SK-N-SH treated with all-trans-retinoic acid at 6 μM for 48 hours (cell line): ENCODE results near the gene TTC34.

ENCODE experiments used
- BACH2 ChIP-seq: fragments of 250-450 bp; sonication (Bioruptor Pico); IDR thresholded peaks from 2 replicates; pipeline ENCODE4 v1.9.0; 2021; ENCODE audit warnings: mild to moderate bottlenecking, borderline replicate concordance
- RARB ChIP-seq: fragments of 250-450 bp; sonication (Bioruptor Pico); IDR thresholded peaks from 2 replicates; pipeline ENCODE4 v1.8.0; 2021; ENCODE audit warnings: mild to moderate bottlenecking, moderate library complexity
- TCF4 ChIP-seq: fragments of 250-450 bp; sonication (Bioruptor Pico); IDR thresholded peaks from 2 replicates; pipeline ENCODE4 v1.8.0; 2021; ENCODE audit warnings: mild to moderate bottlenecking, moderate library complexity, borderline replicate concordance
- TOX ChIP-seq: fragments of 250-450 bp; sonication (Bioruptor Pico); IDR thresholded peaks from 2 replicates; pipeline ENCODE4 v1.8.0; 2021; ENCODE audit warnings: mild to moderate bottlenecking, moderate library complexity, borderline replicate concordance
- TSHZ2 ChIP-seq: fragments of 250-450 bp; sonication (Bioruptor Pico); IDR thresholded peaks from 2 replicates; pipeline ENCODE4 v1.5.0; 2020; ENCODE audit warnings: mild to moderate bottlenecking, moderate library complexity
- ZC3H10 ChIP-seq: fragments of 250-450 bp; sonication (Bioruptor Pico); IDR thresholded peaks from 2 replicates; pipeline ENCODE4 v1.5.1; 2021; ENCODE audit warnings: mild to moderate bottlenecking, moderate library complexity
- ZFP30 ChIP-seq: fragments of 450-650 bp; formaldehyde crosslinking; IDR thresholded peaks from 2 replicates; pipeline ENCODE4 v1.5.0; 2022; ENCODE audit warnings: mild to moderate bottlenecking, moderate library complexity
- TF ChIP-seq, protein P1 (sequence below): fragments of 250-450 bp; sonication (Bioruptor Pico); IDR thresholded peaks from 2 replicates; pipeline ENCODE4 v1.8.0; 2020; ENCODE audit warnings: mild to moderate bottlenecking, moderate library complexity, borderline replicate concordance
- TF ChIP-seq, protein P2 (sequence below): fragments of 250-450 bp; sonication (Bioruptor Pico); IDR thresholded peaks from 2 replicates; pipeline ENCODE4 v1.5.1; 2020; ENCODE audit warnings: low read depth, mild to moderate bottlenecking, moderate library complexity

- TF ChIP-seq ZFP30 (no peak), TCF4 (CRISPR knock-in tag) (no peak), ZC3H10 (CRISPR knock-in tag) (no peak), RARB (CRISPR knock-in tag) (no peak), TSHZ2 (no peak), TOX (no peak), BACH2 (CRISPR knock-in tag) (no peak)
- TF ChIP-seq, protein P1, sequence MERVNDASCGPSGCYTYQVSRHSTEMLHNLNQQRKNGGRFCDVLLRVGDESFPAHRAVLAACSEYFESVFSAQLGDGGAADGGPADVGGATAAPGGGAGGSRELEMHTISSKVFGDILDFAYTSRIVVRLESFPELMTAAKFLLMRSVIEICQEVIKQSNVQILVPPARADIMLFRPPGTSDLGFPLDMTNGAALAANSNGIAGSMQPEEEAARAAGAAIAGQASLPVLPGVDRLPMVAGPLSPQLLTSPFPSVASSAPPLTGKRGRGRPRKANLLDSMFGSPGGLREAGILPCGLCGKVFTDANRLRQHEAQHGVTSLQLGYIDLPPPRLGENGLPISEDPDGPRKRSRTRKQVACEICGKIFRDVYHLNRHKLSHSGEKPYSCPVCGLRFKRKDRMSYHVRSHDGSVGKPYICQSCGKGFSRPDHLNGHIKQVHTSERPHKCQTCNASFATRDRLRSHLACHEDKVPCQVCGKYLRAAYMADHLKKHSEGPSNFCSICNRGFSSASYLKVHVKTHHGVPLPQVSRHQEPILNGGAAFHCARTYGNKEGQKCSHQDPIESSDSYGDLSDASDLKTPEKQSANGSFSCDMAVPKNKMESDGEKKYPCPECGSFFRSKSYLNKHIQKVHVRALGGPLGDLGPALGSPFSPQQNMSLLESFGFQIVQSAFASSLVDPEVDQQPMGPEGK (CRISPR knock-in tag), result no peak
- TF ChIP-seq, protein P2, sequence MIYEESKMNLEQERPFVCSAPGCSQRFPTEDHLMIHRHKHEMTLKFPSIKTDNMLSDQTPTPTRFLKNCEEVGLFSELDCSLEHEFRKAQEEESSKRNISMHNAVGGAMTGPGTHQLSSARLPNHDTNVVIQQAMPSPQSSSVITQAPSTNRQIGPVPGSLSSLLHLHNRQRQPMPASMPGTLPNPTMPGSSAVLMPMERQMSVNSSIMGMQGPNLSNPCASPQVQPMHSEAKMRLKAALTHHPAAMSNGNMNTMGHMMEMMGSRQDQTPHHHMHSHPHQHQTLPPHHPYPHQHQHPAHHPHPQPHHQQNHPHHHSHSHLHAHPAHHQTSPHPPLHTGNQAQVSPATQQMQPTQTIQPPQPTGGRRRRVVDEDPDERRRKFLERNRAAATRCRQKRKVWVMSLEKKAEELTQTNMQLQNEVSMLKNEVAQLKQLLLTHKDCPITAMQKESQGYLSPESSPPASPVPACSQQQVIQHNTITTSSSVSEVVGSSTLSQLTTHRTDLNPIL (CRISPR knock-in tag), result no peak
Measured at GRCh38 chr1:2609319-2610035, 192.0 kb downstream of the TTC34 start.
